GM18861 (cell line): Measurements from ENCODE around the gene UBL5.

Source experiments
- ATAC-seq: cut with Tn5 transposase; IDR thresholded peaks from one replicate; pipeline ENCODE4 v1.9.1; 2021; ENCODE audit not compliant: unreplicated experiment

The UBL5 gene

DNA sequence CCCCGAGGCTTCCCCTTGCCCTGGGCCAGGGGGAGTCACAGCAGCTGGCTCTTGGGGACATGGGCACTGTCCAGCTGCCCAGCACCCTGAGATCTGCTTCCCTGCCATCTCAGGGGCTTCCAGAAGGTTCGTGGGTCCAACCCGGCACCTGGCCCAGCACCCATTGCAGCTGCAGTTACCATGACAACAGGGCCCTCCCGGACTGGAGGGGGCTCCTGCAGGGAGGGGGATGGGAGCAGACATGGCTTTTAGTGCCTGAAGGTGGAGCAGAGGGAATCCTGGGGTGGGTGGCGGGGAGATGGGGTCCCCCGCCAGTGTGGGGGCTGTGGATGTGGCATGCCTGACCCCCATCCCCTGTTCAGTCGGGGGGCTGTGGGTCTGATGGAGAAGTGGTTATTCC is 22.1 kb downstream of the UBL5 start:
- no peak for ATAC-seq

DNA sequence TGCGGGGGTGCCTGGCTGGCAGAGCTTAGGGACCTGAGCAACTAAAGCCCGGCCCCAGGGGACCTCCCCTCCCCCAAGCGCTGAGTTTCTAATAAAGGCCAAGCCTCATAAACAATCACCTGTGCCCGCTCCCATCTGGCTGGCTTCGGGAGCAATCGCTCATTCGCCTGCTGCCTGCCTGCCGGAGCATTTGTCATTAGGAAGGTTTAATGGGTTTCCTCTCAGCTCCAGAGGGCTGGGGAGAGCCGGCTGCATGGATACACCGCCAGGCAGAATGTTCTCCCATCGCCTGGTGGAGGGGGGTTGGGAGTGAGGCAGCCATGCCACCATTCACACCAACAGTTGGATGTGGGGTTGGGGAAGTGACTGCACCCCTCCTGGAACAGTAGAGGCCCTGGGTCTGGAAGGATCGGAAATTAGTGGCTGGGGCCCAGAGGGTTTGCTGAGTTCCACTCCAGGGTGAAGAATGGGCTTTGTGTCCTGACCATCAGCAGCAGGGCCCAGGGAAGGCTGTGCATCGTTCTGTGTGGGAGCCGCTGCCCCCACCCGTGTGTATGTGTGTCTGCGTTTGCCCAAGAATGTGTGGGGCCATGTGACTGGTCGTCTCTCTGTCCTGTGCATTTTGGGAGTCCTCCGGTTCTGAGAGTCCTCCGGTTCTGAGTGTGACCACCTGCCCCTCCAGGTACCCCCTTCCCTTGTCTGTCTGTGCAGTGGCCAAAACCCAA is 22.7 kb downstream of the UBL5 start:
- no peak for ATAC-seq

DNA sequence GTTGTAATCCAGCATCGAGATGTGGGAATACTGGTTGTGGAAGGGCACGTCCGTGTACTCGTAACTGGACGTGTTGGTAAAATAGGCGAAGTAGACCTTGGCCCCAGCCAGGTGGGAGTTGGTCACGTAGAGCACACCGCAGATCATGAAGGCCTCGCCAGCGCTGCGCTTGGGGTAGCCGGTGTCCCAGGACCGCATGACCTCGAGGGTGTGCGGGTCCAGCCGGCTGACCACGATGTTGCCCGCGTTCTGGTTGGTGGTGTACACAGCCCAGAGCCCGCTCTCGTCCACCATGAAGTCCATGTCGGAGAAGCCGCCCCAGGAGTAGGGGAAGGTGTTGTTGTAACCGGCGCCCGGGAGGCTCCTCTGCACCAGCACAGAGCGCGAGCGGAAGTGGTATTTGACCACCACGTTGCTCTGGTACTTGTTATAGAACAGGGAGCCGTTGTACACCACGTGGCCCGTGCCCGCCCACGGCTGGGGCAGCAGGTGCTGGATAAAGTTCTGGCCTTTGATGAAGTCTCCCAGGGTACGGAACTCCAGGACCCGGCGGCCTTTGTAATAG is 26.6 kb downstream of the UBL5 start:
- ATAC-seq, result no peak

GRCh38 chr19:9856609-9857008 is 28.9 kb downstream of the UBL5 start:
- no peak for ATAC-seq

DNA sequence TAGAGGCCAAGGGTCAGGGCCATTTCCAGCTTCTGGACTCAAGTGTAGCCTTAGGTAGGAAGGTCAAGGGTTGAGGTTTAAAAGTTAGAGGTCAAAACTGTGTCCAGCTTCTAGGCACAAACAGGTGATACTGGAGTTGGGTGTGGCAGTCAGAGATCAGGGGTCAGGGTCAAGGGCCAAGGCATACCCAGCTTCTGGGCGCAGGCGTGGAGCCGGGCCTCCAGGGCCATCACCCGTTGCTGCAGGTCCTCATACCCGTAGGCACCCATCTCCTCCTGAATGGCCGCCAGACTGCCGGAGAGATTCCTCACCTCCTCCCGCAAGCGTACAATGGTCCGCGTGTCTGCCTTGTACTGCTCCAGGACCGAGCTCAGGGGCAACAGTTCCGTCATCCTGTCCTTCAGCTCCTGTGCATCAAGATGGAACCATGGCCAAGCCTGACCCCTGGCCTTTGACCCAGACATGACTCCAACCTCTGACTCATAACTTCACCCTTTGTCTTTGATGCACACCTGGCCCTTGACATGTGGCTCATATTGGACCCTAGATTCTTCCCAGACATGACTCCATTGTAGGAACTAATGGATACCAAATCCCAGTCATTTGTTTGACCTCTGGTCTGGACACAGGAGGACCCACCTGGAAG is 29.5 kb downstream of the UBL5 start:
- no peak for ATAC-seq

GRCh38 chr19:9857920-9858746 is 30.4 kb downstream of the UBL5 start:
- no peak for ATAC-seq

GRCh38 chr19:9858766-9859165 is 31.0 kb downstream of the UBL5 start:
- no peak for ATAC-seq

DNA sequence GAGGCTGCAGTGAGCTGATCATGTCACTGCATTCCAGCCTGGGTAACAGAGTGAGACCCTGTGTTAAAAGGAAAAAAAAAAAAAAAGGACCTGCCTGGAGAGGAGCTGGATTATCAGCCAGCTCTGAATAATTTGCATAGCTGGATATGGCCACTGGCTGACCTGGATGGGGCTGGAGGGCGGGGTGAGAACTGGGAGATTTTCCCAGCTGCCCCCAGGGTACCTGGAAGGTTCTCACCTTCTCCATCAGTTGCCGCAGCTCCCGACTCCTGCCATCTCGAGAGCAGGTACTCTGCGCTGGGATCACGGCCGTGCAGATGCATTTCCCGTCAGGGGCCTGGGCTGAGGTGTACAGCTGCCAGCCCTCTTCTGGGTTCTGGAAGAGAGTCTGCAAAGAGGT is 32.7 kb downstream of the UBL5 start:
- no peak for ATAC-seq

DNA sequence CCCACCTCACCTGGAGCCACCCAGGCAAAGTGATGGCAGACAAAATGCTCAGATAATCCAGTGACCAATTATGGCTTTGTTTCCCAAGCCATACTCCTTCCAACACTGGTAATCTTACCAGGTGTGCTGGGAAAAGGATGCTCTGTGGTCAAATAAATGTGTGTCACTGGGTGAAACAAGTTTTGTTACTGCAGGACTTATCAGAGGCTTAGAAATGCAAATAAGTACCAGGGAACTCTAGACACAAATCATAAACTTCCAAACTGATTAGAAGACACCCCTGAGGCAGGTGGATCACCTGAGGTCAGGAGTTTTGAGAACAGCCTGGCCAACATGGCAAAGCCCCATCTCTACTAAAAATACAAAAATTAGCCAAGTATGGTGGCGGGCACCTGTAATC is 33.8 kb downstream of the UBL5 start:
- no peak for ATAC-seq

GRCh38 chr19:9862938-9863337 is 35.2 kb downstream of the UBL5 start:
- no peak for ATAC-seq

GRCh38 chr19:9863759-9864158 is 36.0 kb downstream of the UBL5 start:
- ATAC-seq, result no peak

- no peak for ATAC-seq
Measured at GRCh38 chr19:9865732-9866501, 38.2 kb downstream of the UBL5 start.

DNA sequence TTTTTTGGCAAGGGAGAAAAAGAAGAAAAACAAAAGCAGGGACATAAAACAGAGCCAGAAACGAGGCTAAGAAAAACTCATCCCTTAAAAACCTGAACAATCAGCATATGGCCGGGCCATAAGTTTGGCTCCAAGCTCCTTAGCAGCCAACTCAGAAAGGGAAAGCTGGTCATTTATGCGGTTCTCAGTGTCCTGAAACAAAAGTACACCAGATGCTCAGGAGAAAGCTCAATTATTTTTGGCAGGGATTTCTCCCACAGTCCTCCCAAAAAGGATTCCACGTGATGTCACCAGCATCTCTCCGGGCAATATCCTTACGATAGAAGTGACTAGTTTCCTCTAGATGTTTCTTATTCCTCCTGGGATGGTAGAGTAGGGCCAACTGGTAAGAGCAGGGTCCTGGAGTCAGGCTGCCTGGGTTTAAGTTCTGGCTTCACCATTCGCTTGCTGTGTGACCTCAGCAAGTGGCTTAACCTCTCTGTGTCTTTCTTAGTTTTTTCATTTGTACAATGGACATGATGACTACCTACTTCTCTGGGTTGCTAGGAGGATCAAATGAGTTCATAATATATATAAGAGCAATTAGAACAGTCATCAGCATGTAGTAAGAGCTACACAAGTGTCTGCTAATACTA is 41.4 kb downstream of the UBL5 start:
- ATAC-seq, result no peak

DNA sequence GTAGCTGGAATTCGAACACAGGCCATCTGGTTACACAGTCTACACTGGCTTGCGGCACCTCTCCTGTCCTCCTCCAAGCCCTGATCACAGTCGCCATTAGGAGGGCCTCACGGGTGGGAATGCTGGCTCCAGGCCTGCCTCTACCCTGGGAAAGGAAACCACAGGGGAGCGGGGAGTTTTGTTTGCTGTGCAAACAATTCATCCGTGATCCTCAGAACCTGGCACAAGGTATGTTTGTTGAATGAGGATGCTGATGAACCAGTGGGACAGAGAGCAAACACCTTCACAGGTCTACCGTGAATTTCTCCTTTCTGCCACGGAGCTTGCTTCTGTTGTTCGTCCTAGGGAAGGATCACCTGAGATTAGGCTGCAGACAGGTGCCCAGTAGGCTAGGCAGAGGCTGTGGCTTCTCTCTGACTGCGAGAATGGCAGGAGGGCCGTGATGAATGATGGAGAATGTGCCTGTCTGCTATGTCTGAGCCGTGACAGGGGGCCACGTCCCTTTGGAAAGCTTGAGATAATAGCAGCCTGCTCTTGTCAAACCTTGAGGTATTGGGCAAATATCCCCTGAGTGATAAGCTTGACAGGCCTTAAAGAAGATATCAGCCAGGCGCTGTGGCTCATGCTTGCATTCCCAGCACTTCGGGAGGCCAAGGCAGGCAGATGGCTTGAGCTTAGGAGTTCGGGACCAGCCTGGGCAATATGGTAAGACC is 44.1 kb downstream of the UBL5 start:
- no peak for ATAC-seq

GRCh38 chr19:9872618-9873242 is 45.0 kb downstream of the UBL5 start:
- ATAC-seq, result no peak

DNA sequence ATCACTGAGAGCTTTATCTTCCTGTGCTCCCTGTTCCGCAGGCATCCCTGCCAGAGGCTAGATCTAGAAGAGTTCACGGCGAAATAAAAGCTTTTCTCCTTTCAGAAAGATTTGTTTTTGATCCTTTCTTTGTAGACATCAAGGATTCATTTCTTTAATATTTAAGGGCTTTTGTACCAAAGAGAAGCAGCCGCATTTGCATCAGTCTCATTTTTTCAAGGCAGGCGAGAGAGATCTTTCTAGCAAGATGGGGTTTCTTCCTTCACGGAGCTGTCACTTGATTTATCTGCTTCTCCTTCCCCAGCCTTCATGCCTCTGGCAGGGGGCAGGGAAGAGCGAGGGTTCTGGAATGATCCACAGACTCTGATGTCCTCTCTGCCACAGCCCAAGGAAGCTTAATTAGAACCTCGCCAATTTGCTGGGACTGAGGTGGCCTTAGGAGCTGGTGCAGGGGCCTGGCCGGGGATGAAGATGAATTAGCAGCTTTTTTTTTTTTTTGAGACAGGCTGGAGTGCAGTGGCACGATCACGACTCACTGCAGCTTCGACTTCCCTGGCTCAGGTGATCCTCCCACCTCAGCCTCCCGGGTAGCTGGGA is 47.4 kb downstream of the UBL5 start:
- ATAC-seq, result no peak

DNA sequence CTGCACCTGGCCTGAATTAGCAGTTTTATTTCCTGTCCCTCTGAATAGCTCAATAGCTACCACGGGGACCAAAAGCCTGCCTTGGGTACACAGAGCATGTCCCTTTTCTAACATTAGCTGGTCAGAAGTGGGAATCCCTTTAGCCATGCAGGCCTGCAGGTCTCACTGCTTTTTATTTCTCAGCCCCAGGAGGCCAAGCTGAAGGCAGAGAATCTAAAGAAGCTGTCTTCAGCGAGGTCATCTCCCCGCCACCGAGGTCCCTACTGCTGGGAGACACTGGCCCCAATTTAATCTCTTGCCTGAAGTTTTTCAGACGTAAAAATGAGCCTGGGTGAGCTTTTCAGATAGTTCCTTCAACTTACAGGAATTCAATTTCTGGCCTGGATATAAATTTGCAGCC is 48.1 kb downstream of the UBL5 start:
- no peak for ATAC-seq

DNA sequence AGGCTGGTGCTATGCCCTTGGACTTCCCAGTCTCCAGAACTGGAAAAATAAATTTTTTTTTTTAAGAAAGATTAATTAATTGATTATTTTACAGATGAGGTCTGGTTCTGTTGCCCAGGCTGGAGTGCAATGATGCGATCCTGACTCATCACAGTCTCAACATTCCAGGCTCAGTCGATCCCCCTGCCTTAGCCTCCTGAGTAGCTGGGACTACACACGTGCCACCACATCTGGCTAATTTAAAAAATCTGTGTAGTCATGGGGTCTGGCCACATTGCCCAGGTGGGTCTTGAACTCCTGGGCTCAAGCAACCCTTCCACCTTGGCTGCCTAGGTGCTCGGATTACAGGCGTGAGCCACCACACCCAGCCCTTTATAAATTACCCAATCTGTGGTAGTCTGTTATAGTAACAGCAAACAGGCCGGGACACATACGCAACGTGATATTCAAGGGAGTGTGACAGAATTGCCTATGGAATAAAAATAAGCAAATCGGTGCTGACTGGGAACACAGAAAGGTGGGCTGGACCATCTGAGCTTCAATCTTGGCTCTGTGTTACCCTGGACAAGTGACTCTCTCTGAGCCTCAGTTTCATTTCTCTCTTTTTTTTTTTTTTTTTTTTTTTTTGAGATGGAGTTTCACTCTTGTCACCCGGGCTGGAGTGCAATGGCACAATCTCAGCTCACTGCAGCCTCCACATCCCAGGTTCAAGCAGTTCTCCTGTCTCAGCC is 50.2 kb downstream of the UBL5 start:
- no peak for ATAC-seq
